ENCODE measurements around the gene CPA2.
"Not testable (repeated sequence)": the region's sequence is repeated elsewhere in the genome, so short reads cannot be mapped to it uniquely, and the experiment has no call there.

The CPA2 gene

GRCh38 chr7:130246491-130246890, 20.2 kb upstream of the CPA2 start:
- H3K4me3 ChIP-seq (ENCODE audit: low read length); DNase-seq (ENCODE audit: low read depth, low spot score): not testable (repeated sequence)

- DNase-seq (ENCODE audit: low read depth, low spot score); H3K4me3 ChIP-seq (ENCODE audit: low read length): not testable (repeated sequence)
Measured at GRCh38 chr7:130248842-130249241, 17.8 kb upstream of the CPA2 start.

- DNase-seq (ENCODE audit: low read depth, low spot score); H3K4me3 ChIP-seq (ENCODE audit: low read length): not testable (repeated sequence)
Measured at GRCh38 chr7:130249626-130250025, 17.0 kb upstream of the CPA2 start.

- no peak overlapping the region for H3K4me3 ChIP-seq (ENCODE audit: low read length)
- DNase-seq (ENCODE audit: low read depth, low spot score), result no peak
Measured at GRCh38 chr7:130254555-130254954, 12.1 kb upstream of the CPA2 start.

GRCh38 chr7:130256704-130257103, 10.0 kb upstream of the CPA2 start:
- no peak overlapping the region for H3K4me3 ChIP-seq (ENCODE audit: low read length)
- DNase-seq (ENCODE audit: low read depth, low spot score), result no peak

- no peak for DNase-seq (ENCODE audit: low read depth, low spot score)
Measured at GRCh38 chr7:130258494-130259078, 8.1 kb upstream of the CPA2 start.

GRCh38 chr7:130262448-130262847, 4.2 kb upstream of the CPA2 start:
- H3K4me3 ChIP-seq (ENCODE audit: low read length), result no peak overlapping the region

More at GRCh38 chr7:130258494-130259078, 8.1 kb upstream of the CPA2 start:
- H3K4me3 ChIP-seq (ENCODE audit: low read length), result no peak overlapping the region

GRCh38 chr7:130263130-130263529, 3.5 kb upstream of the CPA2 start:
- no peak overlapping the region for H3K4me3 ChIP-seq (ENCODE audit: low read length)
- DNase-seq (ENCODE audit: low read depth, low spot score), result no peak

More at GRCh38 chr7:130262448-130262847, 4.2 kb upstream of the CPA2 start:
- DNase-seq (ENCODE audit: low read depth, low spot score), result no peak

GRCh38 chr7:130266961-130267321, 278 bp downstream of the CPA2 start:
- H3K4me3 ChIP-seq (ENCODE audit: low read length), result no peak overlapping the region
- DNase-seq (ENCODE audit: low read depth, low spot score), result no peak

- H3K4me3 ChIP-seq (ENCODE audit: low read length), result no peak overlapping the region
- DNase-seq (ENCODE audit: low read depth, low spot score), result no peak
Measured at GRCh38 chr7:130268463-130269317, 2.0 kb downstream of the CPA2 start.

- no peak overlapping the region for H3K4me3 ChIP-seq (ENCODE audit: low read length)
- DNase-seq (ENCODE audit: low read depth, low spot score), result no peak
Measured at GRCh38 chr7:130269318-130269694, 2.6 kb downstream of the CPA2 start.

- DNase-seq (ENCODE audit: low read depth, low spot score), result no peak
- no peak overlapping the region for H3K4me3 ChIP-seq (ENCODE audit: low read length)
Measured at GRCh38 chr7:130270947-130271800, 4.5 kb downstream of the CPA2 start.

- H3K4me3 ChIP-seq (ENCODE audit: low read length), result no peak overlapping the region
- DNase-seq (ENCODE audit: low read depth, low spot score), result no peak
Measured at GRCh38 chr7:130272381-130273080, 5.9 kb downstream of the CPA2 start.

- H3K4me3 ChIP-seq (ENCODE audit: low read length), result no peak overlapping the region
- DNase-seq (ENCODE audit: low read depth, low spot score), result no peak
Measured at GRCh38 chr7:130273081-130273932, 6.6 kb downstream of the CPA2 start.

- no peak overlapping the region for H3K4me3 ChIP-seq (ENCODE audit: low read length)
- no peak for DNase-seq (ENCODE audit: low read depth, low spot score)
Measured at GRCh38 chr7:130273933-130274255, 7.2 kb downstream of the CPA2 start.

- no peak overlapping the region for H3K4me3 ChIP-seq (ENCODE audit: low read length)
- DNase-seq (ENCODE audit: low read depth, low spot score), result no peak
Measured at GRCh38 chr7:130274296-130274695, 7.6 kb downstream of the CPA2 start.

- DNase-seq (ENCODE audit: low read depth, low spot score), result no peak
- no peak overlapping the region for H3K4me3 ChIP-seq (ENCODE audit: low read length)
Measured at GRCh38 chr7:130274983-130275591, 8.4 kb downstream of the CPA2 start.

GRCh38 chr7:130275826-130276297, 9.2 kb downstream of the CPA2 start:
- DNase-seq (ENCODE audit: low read depth, low spot score), result no peak
- no peak overlapping the region for H3K4me3 ChIP-seq (ENCODE audit: low read length)

All from Jurkat, Clone E6-1 (cell line).